ENCODE results near the gene DEXI. TPM values are rescaled to one million over a fixed set of nuclear protein-coding genes. Genes with fewer than 3 reads are reported as not detected.

DEXI gene
- total RNA-seq, 2 donors from 2014 or later, result 31.5 to 32.0 TPM

- Histone ChIP-seq H3K27ac (ENCODE audit: low read depth, low read length) (no peak overlapping the region), H3K36me3 (ENCODE audit: control insufficient read depth, insufficient read depth, low read length) (peaks cover 24% of the 10 kb centered on the region), H3K9ac (ENCODE audit: extremely low read depth, low read length, poor library complexity, severe bottlenecking) (no peak overlapping the region), H3K27me3 (ENCODE audit: control insufficient read depth, insufficient read depth, low read length, poor library complexity, severe bottlenecking) (no peaks in the 10 kb centered on the region), H3K4me3 (ENCODE audit: low read length) (no peak overlapping the region), H3K9me3 (ENCODE audit: control insufficient read depth, low read length) (no peaks in the 10 kb centered on the region), H3K4me1 (ENCODE audit: control insufficient read depth, insufficient read depth, low read length) (peaks cover 7% of the 10 kb centered on the region)
- Mint-ChIP-seq H3K4me3 (no peak overlapping the region), H3K9me3 (no peaks in the 10 kb centered on the region), H3K27ac (no peak overlapping the region), H3K36me3 (ENCODE audit: low read depth) (peaks cover 13% of the 10 kb centered on the region), H3K27me3 (ENCODE audit: insufficient read depth) (no peaks in the 10 kb centered on the region), H3K4me1 (peaks cover 18% of the 10 kb centered on the region)
- 90 to 93% methylated on average over 6 to 8 of the region's 8 CpGs for WGBS, 2 experiments (ENCODE audit: insufficient coverage in 1 of 2, insufficient read length in 1 of 2)
- no peak for TF ChIP-seq CTCF (conservative IDR thresholded peaks at IDR 0.05)
- DNase-seq, result no peak
Measured at GRCh38 chr16:10964891-10965326, 22.6 kb upstream of the DEXI start.

- Histone ChIP-seq H3K4me1 (ENCODE audit: control insufficient read depth, insufficient read depth, low read length) (peaks cover 7% of the 10 kb centered on the region), H3K9me3 (ENCODE audit: control insufficient read depth, low read length) (no peaks in the 10 kb centered on the region), H3K27me3 (ENCODE audit: control insufficient read depth, insufficient read depth, low read length, poor library complexity, severe bottlenecking) (no peaks in the 10 kb centered on the region), H3K9ac (ENCODE audit: extremely low read depth, low read length, poor library complexity, severe bottlenecking) (no peak overlapping the region), H3K4me3 (ENCODE audit: low read length) (no peak overlapping the region), H3K27ac (ENCODE audit: low read depth, low read length) (no peak overlapping the region), H3K36me3 (ENCODE audit: control insufficient read depth, insufficient read depth, low read length) (peaks cover 19% of the 10 kb centered on the region)
- peak; percentile 98 for TF ChIP-seq CTCF (conservative IDR thresholded peaks at IDR 0.05)
- DNase-seq, result peak; percentile 94
- Mint-ChIP-seq H3K27ac (no peak overlapping the region), H3K4me1 (peaks cover 18% of the 10 kb centered on the region), H3K4me3 (no peak overlapping the region), H3K36me3 (ENCODE audit: low read depth) (peaks cover 13% of the 10 kb centered on the region), H3K9me3 (no peaks in the 10 kb centered on the region), H3K27me3 (ENCODE audit: insufficient read depth) (no peaks in the 10 kb centered on the region)
- 40 to 53% methylated on average over 14 to 18 of the region's 20 CpGs for WGBS, 2 experiments (ENCODE audit: insufficient coverage in 1 of 2, insufficient read length in 1 of 2)
Measured at GRCh38 chr16:10964039-10964890, 22.0 kb upstream of the DEXI start.

DNA sequence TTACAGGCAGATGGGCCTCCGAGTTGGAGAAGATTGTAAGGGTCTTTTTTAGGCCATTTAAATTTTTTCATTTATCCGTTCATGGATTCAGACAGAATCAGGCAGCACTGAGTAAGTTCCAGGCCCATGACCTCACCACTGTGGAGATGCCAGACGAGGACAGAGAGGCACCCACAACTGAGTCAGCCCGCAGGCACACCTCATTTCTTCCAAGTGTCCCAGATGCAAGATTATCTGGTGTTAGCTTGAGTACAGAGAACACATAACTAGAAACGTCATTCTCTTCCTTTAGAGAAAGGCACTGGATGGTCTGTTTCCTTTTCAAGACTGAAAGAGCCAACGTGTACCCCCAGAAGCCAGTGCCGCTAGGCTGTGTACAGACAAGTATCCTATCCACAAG, 19.0 kb upstream of the DEXI start:
- no peaks in the 10 kb centered on the region for H3K9me3 ChIP-seq (ENCODE audit: control insufficient read depth, low read length)
- 86 to 96% methylated on average over 6 to 7 of the region's 7 CpGs for WGBS, 2 experiments (ENCODE audit: insufficient coverage in 1 of 2, insufficient read length in 1 of 2)
- Mint-ChIP-seq H3K27ac (no peak overlapping the region), H3K4me3 (no peak overlapping the region), H3K27me3 (ENCODE audit: insufficient read depth) (no peaks in the 10 kb centered on the region), H3K4me1 (peaks cover 20% of the 10 kb centered on the region), H3K36me3 (ENCODE audit: low read depth) (peaks cover 21% of the 10 kb centered on the region), H3K9me3 (no peaks in the 10 kb centered on the region)
- H3K9ac ChIP-seq (ENCODE audit: extremely low read depth, low read length, poor library complexity, severe bottlenecking), result no peak overlapping the region
- peaks cover 7% of the 10 kb centered on the region for H3K4me1 ChIP-seq (ENCODE audit: control insufficient read depth, insufficient read depth, low read length)
- TF ChIP-seq CTCF (conservative IDR thresholded peaks at IDR 0.05), result no peak
- no peaks in the 10 kb centered on the region for H3K27me3 ChIP-seq (ENCODE audit: control insufficient read depth, insufficient read depth, low read length, poor library complexity, severe bottlenecking)
- no peak overlapping the region for H3K4me3 ChIP-seq (ENCODE audit: low read length)
- peaks cover 33% of the 10 kb centered on the region for H3K36me3 ChIP-seq (ENCODE audit: control insufficient read depth, insufficient read depth, low read length)
- H3K27ac ChIP-seq (ENCODE audit: low read depth, low read length), result no peak overlapping the region
- DNase-seq, result no peak

Data from endodermal cell (in vitro differentiated cells).